VCaP (cell line): ENCODE data around the gene BMAL1.
"Not testable (repeated sequence)": the region's sequence is repeated elsewhere in the genome, so short reads cannot be mapped to it uniquely, and the experiment has no call there.

Source experiments
- H3K27ac ChIP-seq: fragments of 450-650 bp; 2 replicates; pipeline ENCODE4 v1.5.1; 2017
- CTCF ChIP-seq: fragments of 450-650 bp; conservative IDR thresholded peaks from 2 replicates; pipeline ENCODE4 v1.5.1; 2017; ENCODE audit warnings: mild to moderate bottlenecking, moderate library complexity

Gene BMAL1

GRCh38 chr11:13427440-13427839 lies 149.8 kb downstream of the BMAL1 start:
- no peak overlapping the region for H3K27ac ChIP-seq
- no peak for TF ChIP-seq CTCF

- no peak overlapping the region for H3K27ac ChIP-seq
- TF ChIP-seq CTCF, result no peak
Observed at GRCh38 chr11:13429288-13429687, 151.7 kb downstream of the BMAL1 start.

GRCh38 chr11:13429836-13430235 lies 152.2 kb downstream of the BMAL1 start:
- H3K27ac ChIP-seq, result no peak overlapping the region
- TF ChIP-seq CTCF, result no peak

- TF ChIP-seq CTCF, result no peak
- H3K27ac ChIP-seq, result no peak overlapping the region
Observed at GRCh38 chr11:13433437-13433836, 155.8 kb downstream of the BMAL1 start.

GRCh38 chr11:13434247-13435205 lies 156.9 kb downstream of the BMAL1 start:
- no peak overlapping the region for H3K27ac ChIP-seq
- no peak for TF ChIP-seq CTCF

GRCh38 chr11:13436836-13437235 lies 159.2 kb downstream of the BMAL1 start:
- not testable (repeated sequence) for H3K27ac ChIP-seq
